A673 (cell line): ENCODE measurements around the gene LMAN1L. TPM values are rescaled to one million over a fixed set of nuclear protein-coding genes. Genes with fewer than 3 reads are reported as not detected.

Experiments used
- BruUV-seq: library from RNA; stranded (reverse); fragments of 400-500 nt; replicated peaks from 2 replicates; lab custom pipeline; 2021; lab: Mats Ljungman, UMichigan
- CTCF ChIA-PET: fragments of 300-600 bp; sonication (Branson Sonifier 250); formaldehyde crosslinking; loops from one replicate; lab custom pipeline; 2022; ENCODE audit warnings: antibody characterized with exemption; lab: Charles Lee
- POLR2A ChIA-PET: fragments of 300-600 bp; sonication (Branson Sonifier 250); formaldehyde crosslinking; loops from one replicate; lab custom pipeline; 2022; ENCODE audit warnings: antibody characterized with exemption; ENCODE audit not compliant: low non-redundant PET; lab: Charles Lee
- DNase-seq: peaks from one replicate; pipeline ENCODE4 v3.0.0-alpha.2; 2015; ENCODE audit warnings: low spot score
- H3K27ac ChIP-seq: fragments of 200-600 bp; sonication (generic); 2 replicates; pipeline ENCODE4 v1.5.1; 2016; ENCODE audit warnings: mixed run types, low read depth, mild to moderate bottlenecking, mixed read lengths, antibody characterized with exemption, low read length; ENCODE audit not compliant: poor library complexity, severe bottlenecking
- H3K27me3 ChIP-seq: fragments of 200-600 bp; sonication (generic); replicated peaks from 2 replicates; pipeline ENCODE4 v1.6.1; 2017; ENCODE audit warnings: mixed run types, low read depth, mild to moderate bottlenecking, mixed read lengths, antibody characterized with exemption, low read length; ENCODE audit not compliant: insufficient read depth, poor library complexity
- H3K36me3 ChIP-seq: fragments of 200-600 bp; sonication (generic); 2 replicates; pipeline ENCODE4 v1.6.1; 2016; ENCODE audit warnings: mixed run types, mild to moderate bottlenecking, mixed read lengths, antibody characterized with exemption, low read length; ENCODE audit not compliant: insufficient read depth, poor library complexity, severe bottlenecking
- H3K4me1 ChIP-seq: fragments of 200-600 bp; sonication (generic); 2 replicates; pipeline ENCODE4 v1.6.1; 2017; ENCODE audit warnings: mixed run types, mild to moderate bottlenecking, mixed read lengths, antibody characterized with exemption, low read length; ENCODE audit not compliant: insufficient read depth, poor library complexity, severe bottlenecking
- H3K4me3 ChIP-seq: fragments of 200-600 bp; sonication (generic); 2 replicates; pipeline ENCODE4 v1.5.1; 2016; ENCODE audit warnings: low read depth, mixed run types, mild to moderate bottlenecking, mixed read lengths, low read length; ENCODE audit not compliant: poor library complexity, severe bottlenecking
- H3K9me3 ChIP-seq: fragments of 200-600 bp; sonication (generic); 2 replicates; pipeline ENCODE4 v1.6.1; 2016; ENCODE audit warnings: mixed run types, low read depth, mild to moderate bottlenecking, mixed read lengths, antibody characterized with exemption, low read length; ENCODE audit not compliant: poor library complexity, severe bottlenecking
- CTCF ChIP-seq: fragments of 300-800, 200-600 bp; sonication (generic); conservative IDR thresholded peaks from 2 replicates; pipeline ENCODE4 v1.5.1; 2017; ENCODE audit warnings: low read depth, mild to moderate bottlenecking, antibody characterized with exemption, low read length, moderate library complexity, mixed read lengths
- EZH2 ChIP-seq: fragments of 200-600 bp; sonication (generic); IDR thresholded peaks from 2 replicates; pipeline ENCODE4 v1.6.1; 2017; ENCODE audit warnings: borderline replicate concordance, low read depth, mild to moderate bottlenecking, mixed read lengths, antibody characterized with exemption, low read length; ENCODE audit not compliant: poor library complexity, severe bottlenecking
- intact Hi-C: fragments of 100-400 bp; cut with micrococcal nuclease; formaldehyde crosslinking; loops from one replicate; pipeline ENCODE4 v1.10.0; 2022; ENCODE audit not compliant: unreplicated experiment
- total RNA-seq: library from RNA; stranded (reverse); gene quantifications from 2 replicates; pipeline ENCODE4 v1.2.3, GENCODE V29; 2021

Gene LMAN1L
- total RNA-seq, 1 experiment from 2014 or later, result 0.80 TPM

GRCh38 chr15:74799255-74799855, 13.3 kb upstream of the LMAN1L start:
- no peak overlapping the region for H3K27ac ChIP-seq
- H3K4me1 ChIP-seq, result no peaks in the 10 kb centered on the region
- POLR2A ChIA-PET, result no interaction called here
- BruUV-seq, result no TSS peak
- H3K9me3 ChIP-seq, result no peaks in the 10 kb centered on the region
- CTCF ChIA-PET, result interaction anchor here (1.8 kb wide), 1 partner anchor 29 kb away, joined by 8 read pairs; no protein-coding TSS in a partner anchor
- no peaks in the 10 kb centered on the region for H3K27me3 ChIP-seq
- H3K36me3 ChIP-seq, result peaks cover 40% of the 10 kb centered on the region
- DNase-seq, result no peak
- TF ChIP-seq EZH2, result no peak
- TF ChIP-seq CTCF, result no peak
- intact Hi-C loops, result no loop called here
- H3K4me3 ChIP-seq, result no peak overlapping the region

GRCh38 chr15:74799856-74800558, 12.6 kb upstream of the LMAN1L start:
- intact Hi-C loops, result loop anchor here (1.0 kb wide), 1 partner anchor 29 kb away; no protein-coding TSS in a partner anchor
- H3K36me3 ChIP-seq, result peaks cover 40% of the 10 kb centered on the region
- ChIA-PET POLR2A (no interaction called here), CTCF (interaction anchor here (0.7 to 1.8 kb wide), 2 partner anchors 29 to 680 kb away, joined by 6 to 8 read pairs; no protein-coding TSS in a partner anchor)
- no TSS peak for BruUV-seq
- H3K27ac ChIP-seq, result no peak overlapping the region
- H3K27me3 ChIP-seq, result no peaks in the 10 kb centered on the region
- DNase-seq, result peak; percentile 69
- H3K4me1 ChIP-seq, result no peaks in the 10 kb centered on the region
- no peaks in the 10 kb centered on the region for H3K9me3 ChIP-seq
- TF ChIP-seq CTCF, result peak; percentile 93
- TF ChIP-seq EZH2, result no peak
- no peak overlapping the region for H3K4me3 ChIP-seq

GRCh38 chr15:74800559-74801094, 12.0 kb upstream of the LMAN1L start:
- Histone ChIP-seq H3K9me3 (no peaks in the 10 kb centered on the region), H3K4me3 (no peak overlapping the region), H3K27ac (no peak overlapping the region), H3K4me1 (no peaks in the 10 kb centered on the region), H3K36me3 (peaks cover 40% of the 10 kb centered on the region), H3K27me3 (no peaks in the 10 kb centered on the region)
- POLR2A ChIA-PET, result no interaction called here
- no TSS peak for BruUV-seq
- intact Hi-C loops, result loop anchor here (1.0 kb wide), 1 partner anchor 29 kb away; no protein-coding TSS in a partner anchor
- CTCF ChIA-PET, result interaction anchor here (0.7 kb wide), 1 partner anchor 681 kb away, joined by 6 read pairs; no protein-coding TSS in a partner anchor
- TF ChIP-seq EZH2 (no peak), CTCF (no peak)
- no peak for DNase-seq
